Measurements from ENCODE around the gene ZNRF3. TPM values are rescaled to one million over a fixed set of nuclear protein-coding genes. Genes with fewer than 3 reads are reported as not detected.
A peak's percentile ranks its signal among the peaks of the same experiment; 100 is the strongest.

The ZNRF3 gene
- total and polyA plus RNA-seq, 7 donors: 2.2 to 8.5 (median 4.9) TPM

DNA sequence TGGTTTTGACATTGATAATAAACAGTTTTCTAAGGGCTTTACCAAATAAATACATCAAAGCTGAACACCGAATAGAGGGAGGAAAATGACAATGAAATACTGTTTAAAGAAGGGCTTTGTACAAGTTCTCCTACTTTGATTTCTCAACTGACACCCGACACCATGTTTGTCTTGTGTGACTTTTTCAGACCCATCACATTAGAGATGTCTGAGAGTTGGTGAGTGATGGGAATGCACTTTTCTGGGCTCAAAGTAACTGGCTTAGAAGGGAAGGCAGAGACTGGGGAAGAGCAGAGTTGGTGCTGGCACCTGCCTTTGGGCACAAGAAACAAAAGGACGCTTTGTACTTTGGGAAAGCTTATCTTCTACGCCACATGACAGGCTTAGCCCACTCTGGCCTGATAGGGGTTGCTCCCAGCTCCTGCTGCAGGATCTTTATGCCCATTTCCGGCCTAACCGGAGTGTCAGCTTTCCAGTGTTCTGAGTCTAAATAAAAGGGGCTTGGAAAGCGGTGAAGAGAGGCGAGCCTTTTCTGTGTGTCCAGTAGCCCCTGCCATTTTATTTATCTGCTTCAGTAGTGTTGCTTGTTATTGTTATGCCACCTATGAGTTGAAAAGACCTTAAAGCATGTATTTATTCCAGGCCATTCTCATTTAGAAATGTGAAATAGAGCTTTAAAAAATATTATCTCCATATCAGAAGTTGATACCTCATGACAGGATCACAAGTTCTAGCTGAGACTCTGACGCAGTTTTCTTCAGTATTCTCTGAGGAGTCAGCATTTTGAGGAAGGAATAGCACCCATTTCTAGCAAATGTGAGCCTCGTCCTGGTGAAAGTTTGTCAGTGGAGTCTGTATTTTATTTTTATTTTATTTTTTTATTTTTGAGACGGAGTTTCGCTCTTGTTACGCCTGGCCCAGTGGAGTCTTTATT lies 213.6 kb downstream of the ZNRF3 start:
- no peak for DNase-seq
- ATAC-seq: peak in 3 of 4 donors; percentile 58 to 68 (median 63)
- 57 to 68% (median 60%) methylated on average over 13 of the region's 13 CpGs for WGBS, 3 donors
- Histone ChIP-seq H3K36me3 (ENCODE audit: insufficient read depth in 1 of 2, low read depth in 1 of 2) (peaks cover 0 to 14% of the 10 kb centered on the region in 2 donors), H3K9me3 (no peaks in the 10 kb centered on the region), H3K4me3 (no peak overlapping the region), H3K27me3 (ENCODE audit: insufficient read depth in 3 of 3, low read length in 2 of 3) (no peaks in the 10 kb centered on the region), H3K4me1 (peaks cover 7% of the 10 kb centered on the region), H3K27ac (peak overlapping the region; percentile 58)
- TF ChIP-seq, protein P1, sequence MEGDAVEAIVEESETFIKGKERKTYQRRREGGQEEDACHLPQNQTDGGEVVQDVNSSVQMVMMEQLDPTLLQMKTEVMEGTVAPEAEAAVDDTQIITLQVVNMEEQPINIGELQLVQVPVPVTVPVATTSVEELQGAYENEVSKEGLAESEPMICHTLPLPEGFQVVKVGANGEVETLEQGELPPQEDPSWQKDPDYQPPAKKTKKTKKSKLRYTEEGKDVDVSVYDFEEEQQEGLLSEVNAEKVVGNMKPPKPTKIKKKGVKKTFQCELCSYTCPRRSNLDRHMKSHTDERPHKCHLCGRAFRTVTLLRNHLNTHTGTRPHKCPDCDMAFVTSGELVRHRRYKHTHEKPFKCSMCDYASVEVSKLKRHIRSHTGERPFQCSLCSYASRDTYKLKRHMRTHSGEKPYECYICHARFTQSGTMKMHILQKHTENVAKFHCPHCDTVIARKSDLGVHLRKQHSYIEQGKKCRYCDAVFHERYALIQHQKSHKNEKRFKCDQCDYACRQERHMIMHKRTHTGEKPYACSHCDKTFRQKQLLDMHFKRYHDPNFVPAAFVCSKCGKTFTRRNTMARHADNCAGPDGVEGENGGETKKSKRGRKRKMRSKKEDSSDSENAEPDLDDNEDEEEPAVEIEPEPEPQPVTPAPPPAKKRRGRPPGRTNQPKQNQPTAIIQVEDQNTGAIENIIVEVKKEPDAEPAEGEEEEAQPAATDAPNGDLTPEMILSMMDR (IDR thresholded peaks at IDR 0.05): no peak
- intact Hi-C loops (cut with DNase I): no loop called here

DNA sequence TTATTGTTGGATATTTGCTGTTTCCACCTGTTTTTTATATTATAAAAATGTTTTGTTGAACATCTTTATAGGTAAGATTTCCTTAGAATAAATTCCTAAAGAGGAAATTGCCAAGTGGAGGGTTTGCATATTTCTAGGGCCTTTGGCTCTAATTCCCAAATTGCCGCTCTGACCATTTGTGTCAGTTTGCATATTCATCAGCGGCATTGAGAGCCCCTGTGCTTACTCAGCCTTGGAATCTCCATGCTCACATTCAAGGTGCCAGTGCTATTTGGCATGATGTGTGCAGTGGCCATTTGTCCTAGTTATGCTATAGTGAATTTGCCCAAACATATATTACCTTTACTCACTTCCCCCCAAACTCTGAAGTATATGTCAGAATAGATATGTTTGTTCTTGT lies 214.9 kb downstream of the ZNRF3 start:
- Histone ChIP-seq H3K4me3 (no peak overlapping the region), H3K4me1 (peaks cover 2% of the 10 kb centered on the region), H3K36me3 (ENCODE audit: insufficient read depth in 1 of 2, low read depth in 1 of 2) (peaks cover 0 to 14% of the 10 kb centered on the region in 2 donors), H3K9me3 (no peaks in the 10 kb centered on the region), H3K27ac (no peak overlapping the region), H3K27me3 (ENCODE audit: insufficient read depth in 3 of 3, low read length in 2 of 3) (no peaks in the 10 kb centered on the region)
- no peak for DNase-seq
- ATAC-seq: no peak
- intact Hi-C loops (cut with DNase I): no loop called here
- WGBS, 3 donors: 84 to 97% (median 92%) methylated on average over 2 of the region's 2 CpGs
- TF ChIP-seq, protein P1 (IDR thresholded peaks at IDR 0.05): no peak

DNA sequence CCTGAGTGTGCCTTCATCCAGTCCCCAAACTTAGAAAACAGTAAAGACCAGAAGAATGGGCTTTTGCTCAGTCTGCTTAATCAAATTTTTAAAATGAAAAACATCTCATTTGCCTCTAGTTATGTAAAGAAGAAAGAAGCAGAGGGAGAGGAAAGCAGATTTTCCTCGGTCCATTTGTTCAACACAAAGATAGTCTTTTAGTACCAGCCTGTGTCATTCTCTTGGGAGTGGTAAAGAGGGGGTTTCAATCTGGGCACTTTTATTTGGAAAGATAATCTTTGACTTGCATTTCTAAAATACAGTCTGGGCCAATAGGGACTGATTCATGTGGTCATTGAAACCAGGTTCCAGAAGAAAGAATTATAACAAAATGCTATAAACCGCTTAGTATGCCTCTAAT lies 218.9 kb downstream of the ZNRF3 start:
- Histone ChIP-seq H3K4me3 (no peak overlapping the region), H3K27me3 (ENCODE audit: insufficient read depth in 3 of 3, low read length in 2 of 3) (no peaks in the 10 kb centered on the region), H3K4me1 (no peaks in the 10 kb centered on the region), H3K9me3 (no peaks in the 10 kb centered on the region), H3K36me3 (ENCODE audit: insufficient read depth in 1 of 2, low read depth in 1 of 2) (peaks cover 0 to 14% of the 10 kb centered on the region in 2 donors), H3K27ac (no peak overlapping the region)
- ATAC-seq: no peak
- DNase-seq: no peak
- TF ChIP-seq, protein P1 (IDR thresholded peaks at IDR 0.05): no peak
- intact Hi-C loops (cut with DNase I): no loop called here
- 73 to 84% (median 80%) methylated on average over 2 of the region's 2 CpGs for WGBS, 3 donors

DNA sequence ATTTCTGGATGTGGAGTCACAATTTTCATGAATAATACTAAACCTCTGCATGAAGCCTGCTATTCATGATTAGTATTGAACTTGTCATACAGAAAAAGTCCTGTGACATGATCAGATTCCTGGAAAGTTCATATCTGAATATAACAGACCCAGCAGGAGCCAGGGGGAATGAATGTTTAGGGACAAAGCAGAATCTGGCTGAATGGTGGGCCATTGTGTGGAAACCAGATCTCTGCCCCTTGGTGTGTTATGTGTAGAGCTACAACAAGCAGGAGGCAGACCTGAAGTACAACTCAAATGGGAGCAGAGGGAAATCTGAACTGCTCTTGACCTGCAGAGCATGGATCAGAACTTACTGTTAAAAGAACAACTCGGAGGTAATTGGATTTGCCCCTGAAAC lies 219.7 kb downstream of the ZNRF3 start:
- intact Hi-C loops (cut with DNase I): no loop called here
- TF ChIP-seq, protein P1 (IDR thresholded peaks at IDR 0.05): no peak
- ATAC-seq (no peak), DNase-seq (no peak)
- Histone ChIP-seq H3K4me3 (no peak overlapping the region), H3K36me3 (ENCODE audit: insufficient read depth in 1 of 2, low read depth in 1 of 2) (peaks cover 0 to 14% of the 10 kb centered on the region in 2 donors), H3K27me3 (ENCODE audit: insufficient read depth in 3 of 3, low read length in 2 of 3) (no peaks in the 10 kb centered on the region), H3K27ac (no peak overlapping the region), H3K9me3 (no peaks in the 10 kb centered on the region), H3K4me1 (no peaks in the 10 kb centered on the region)
- whole genome bisulfite sequencing, 3 donors: 67 to 81% (median 74%) methylated on average over 1 of the region's 1 CpG
